ENCODE measurements around the gene LEMD3.

- TF ChIP-seq, protein P1, sequence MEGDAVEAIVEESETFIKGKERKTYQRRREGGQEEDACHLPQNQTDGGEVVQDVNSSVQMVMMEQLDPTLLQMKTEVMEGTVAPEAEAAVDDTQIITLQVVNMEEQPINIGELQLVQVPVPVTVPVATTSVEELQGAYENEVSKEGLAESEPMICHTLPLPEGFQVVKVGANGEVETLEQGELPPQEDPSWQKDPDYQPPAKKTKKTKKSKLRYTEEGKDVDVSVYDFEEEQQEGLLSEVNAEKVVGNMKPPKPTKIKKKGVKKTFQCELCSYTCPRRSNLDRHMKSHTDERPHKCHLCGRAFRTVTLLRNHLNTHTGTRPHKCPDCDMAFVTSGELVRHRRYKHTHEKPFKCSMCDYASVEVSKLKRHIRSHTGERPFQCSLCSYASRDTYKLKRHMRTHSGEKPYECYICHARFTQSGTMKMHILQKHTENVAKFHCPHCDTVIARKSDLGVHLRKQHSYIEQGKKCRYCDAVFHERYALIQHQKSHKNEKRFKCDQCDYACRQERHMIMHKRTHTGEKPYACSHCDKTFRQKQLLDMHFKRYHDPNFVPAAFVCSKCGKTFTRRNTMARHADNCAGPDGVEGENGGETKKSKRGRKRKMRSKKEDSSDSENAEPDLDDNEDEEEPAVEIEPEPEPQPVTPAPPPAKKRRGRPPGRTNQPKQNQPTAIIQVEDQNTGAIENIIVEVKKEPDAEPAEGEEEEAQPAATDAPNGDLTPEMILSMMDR (IDR thresholded peaks at IDR 0.05), result no peak
- TF ChIP-seq POLR2A (IDR thresholded peaks at IDR 0.05), result no peak
These were observed 69.2 kb downstream of the LEMD3 start for GRCh38 chr12:65238609-65239008.

All from esophagus squamous epithelium (tissue), 4 donors.